Epithelial cell of esophagus (primary cell): ENCODE data around the gene MYBL2.

Source experiments
- DNase-seq: peaks from one replicate; pipeline ENCODE4 v3.0.0; 2010; ENCODE audit warnings: low read depth
- H3K4me3 ChIP-seq: 2 replicates; pipeline ENCODE4 v1.5.1; 2011; ENCODE audit warnings: mild to moderate bottlenecking, low read length, control low read depth
- TF ChIP-seq, protein P1 (sequence below): IDR thresholded peaks from 2 replicates; pipeline ENCODE4 v1.5.1; 2011; ENCODE audit warnings: low read depth, mild to moderate bottlenecking, low read length, control low read depth, inconsistent platforms; ENCODE audit not compliant: insufficient read depth; ENCODE audit errors: missing control alignments

MYBL2 gene

GRCh38 chr20:43739148-43739749, 72.3 kb downstream of the MYBL2 start:
- TF ChIP-seq, protein P1, sequence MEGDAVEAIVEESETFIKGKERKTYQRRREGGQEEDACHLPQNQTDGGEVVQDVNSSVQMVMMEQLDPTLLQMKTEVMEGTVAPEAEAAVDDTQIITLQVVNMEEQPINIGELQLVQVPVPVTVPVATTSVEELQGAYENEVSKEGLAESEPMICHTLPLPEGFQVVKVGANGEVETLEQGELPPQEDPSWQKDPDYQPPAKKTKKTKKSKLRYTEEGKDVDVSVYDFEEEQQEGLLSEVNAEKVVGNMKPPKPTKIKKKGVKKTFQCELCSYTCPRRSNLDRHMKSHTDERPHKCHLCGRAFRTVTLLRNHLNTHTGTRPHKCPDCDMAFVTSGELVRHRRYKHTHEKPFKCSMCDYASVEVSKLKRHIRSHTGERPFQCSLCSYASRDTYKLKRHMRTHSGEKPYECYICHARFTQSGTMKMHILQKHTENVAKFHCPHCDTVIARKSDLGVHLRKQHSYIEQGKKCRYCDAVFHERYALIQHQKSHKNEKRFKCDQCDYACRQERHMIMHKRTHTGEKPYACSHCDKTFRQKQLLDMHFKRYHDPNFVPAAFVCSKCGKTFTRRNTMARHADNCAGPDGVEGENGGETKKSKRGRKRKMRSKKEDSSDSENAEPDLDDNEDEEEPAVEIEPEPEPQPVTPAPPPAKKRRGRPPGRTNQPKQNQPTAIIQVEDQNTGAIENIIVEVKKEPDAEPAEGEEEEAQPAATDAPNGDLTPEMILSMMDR: no peak

DNA sequence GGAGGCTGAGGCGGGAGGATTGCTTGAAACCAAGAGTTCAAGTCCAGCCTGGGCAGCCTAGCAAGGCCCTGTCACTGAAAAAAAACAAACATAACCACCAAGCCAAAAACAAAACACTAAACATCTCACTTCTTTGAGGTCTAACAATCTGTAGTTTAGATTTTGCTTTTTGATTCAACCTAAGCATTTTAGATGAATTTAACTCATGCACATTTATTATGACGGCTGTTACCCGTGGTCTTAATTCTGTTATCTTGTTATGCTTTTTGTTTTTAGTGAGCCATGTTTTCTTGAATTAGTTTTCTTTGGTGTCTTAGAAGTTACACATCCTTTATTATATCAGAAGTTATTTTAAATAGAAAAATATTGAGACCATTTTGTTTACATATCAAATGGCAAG, 73.7 kb downstream of the MYBL2 start:
- H3K4me3 ChIP-seq: no peak overlapping the region
- TF ChIP-seq, protein P1: no peak
- DNase-seq: no peak

More at GRCh38 chr20:43739148-43739749, 72.3 kb downstream of the MYBL2 start:
- DNase-seq: no peak
- H3K4me3 ChIP-seq: no peak overlapping the region

DNA sequence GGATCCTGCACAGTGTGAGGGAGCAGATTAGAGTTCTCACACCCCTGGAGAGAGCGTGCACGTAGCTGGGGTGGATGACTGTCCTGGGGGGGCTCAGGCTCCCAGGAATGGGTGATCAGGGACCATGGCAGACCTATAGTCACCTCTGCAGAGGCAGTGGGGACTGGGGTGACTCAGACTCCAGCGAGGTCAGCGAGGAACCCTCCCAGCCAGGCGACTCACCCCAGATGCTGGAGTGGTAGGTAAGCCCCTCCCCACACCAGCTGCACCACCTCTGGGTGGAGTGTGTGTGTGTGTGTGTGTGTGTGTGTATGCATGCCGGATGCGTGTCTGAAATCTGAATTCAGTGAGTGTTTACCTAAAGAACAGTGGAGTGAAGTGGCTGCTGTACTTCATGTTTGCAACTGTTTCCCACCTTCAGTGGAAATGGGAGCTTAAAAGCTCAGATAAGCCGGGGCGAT, 77.3 kb downstream of the MYBL2 start:
- DNase-seq: no peak
- TF ChIP-seq, protein P1: no peak
- H3K4me3 ChIP-seq: no peak overlapping the region

DNA sequence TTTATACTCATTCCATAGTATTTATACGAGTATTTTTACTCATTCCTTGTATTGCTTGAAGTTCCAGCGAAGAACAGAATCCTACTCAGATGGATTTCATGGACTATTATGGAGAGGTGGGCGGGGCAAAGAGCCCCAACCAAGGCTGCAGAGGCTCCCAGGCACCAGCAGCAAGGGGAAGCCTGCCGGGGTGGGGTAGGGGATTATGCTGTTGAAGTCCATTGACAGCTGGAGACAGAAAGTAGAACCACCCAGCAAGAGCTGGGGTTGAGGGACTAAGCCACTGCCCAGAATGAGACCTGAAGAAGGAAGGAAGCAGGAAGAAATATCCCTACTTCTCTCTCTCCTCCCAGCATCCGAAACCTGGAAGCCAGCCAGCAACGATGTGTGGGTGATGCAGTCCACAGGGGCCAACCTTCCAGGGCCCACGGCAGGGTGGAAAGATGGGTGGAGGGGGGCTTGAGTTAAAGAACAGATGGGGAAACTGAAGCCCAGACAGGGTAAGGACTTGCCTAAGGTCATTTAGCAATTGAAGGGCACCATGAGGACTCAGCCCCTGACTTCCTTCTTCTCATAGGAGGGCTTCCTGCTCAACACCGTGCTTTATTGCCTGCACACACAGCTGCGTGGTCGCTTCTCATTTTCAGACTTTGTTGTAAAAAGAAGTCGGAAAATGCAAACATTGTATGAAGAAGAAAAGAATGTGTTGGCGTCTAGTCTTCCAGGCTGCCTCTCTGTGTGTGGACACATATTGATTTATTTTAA, 78.2 kb downstream of the MYBL2 start:
- DNase-seq: no peak
- H3K4me3 ChIP-seq: no peak overlapping the region
- TF ChIP-seq, protein P1: no peak

DNA sequence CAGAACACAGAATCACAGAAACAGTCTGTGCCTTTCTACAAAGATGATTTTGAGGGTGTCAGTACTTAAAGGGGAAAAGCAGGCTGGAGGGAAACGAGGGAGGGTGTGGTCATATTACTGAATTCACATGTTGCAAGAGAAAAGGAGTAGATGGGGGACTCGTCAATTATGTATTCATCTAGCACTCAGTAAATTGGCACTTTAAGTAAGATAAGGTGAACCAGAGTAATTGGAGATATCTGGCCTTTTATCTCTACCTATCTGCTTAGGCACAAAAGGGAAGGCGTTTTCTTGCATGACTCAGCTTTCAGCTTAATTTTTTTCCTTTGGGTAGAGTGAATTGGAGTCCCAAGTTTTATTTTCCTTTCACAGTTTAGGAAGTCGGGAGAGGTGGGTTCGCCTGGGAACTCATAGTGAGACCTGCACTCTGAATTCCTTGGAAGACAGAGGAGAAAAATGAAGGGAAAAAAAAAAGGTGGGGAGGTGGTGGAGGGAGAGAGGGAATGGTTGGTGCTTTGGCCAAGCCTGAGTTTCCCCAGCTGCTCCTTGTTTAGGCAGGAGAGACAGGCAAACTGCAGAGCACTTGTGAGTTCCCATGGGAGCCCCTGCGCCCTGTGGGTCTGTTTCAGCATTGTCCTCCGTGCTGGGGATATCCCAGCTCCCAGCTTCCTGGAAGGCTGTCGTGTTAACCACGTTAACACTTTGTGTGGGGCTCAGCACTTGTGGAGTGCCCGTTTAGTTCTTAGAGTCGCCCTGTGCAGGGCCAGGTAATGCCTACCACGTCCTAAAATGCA, 79.6 kb downstream of the MYBL2 start:
- no peak overlapping the region for H3K4me3 ChIP-seq
- TF ChIP-seq, protein P1: no peak
- DNase-seq: no peak

DNA sequence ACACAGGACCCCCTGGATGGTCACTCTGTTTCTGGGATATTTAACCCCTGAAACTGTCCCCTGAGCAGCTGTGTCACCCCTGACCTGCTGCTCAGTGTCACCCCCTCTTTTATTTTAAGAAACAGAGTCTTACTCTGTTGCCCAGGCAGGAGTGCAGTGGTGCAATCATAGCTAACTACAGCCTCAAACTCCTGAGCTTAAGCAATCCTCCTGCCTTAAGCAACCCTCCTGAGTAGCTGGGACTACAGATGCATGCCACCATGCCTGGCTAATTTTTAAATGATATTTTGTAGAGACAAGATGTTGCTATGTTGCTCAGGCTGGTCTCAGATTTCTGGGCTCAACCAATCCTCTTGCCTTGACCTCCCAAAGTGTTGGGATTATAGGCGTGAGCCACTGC, 81.4 kb downstream of the MYBL2 start:
- H3K4me3 ChIP-seq: no peak overlapping the region
- peak; percentile 24 for DNase-seq
- TF ChIP-seq, protein P1: no peak
